GM21526 (cell line): ENCODE data around the gene PCNT.

Source experiments
- ATAC-seq: cut with Tn5 transposase; IDR thresholded peaks from one replicate; pipeline ENCODE4 v1.9.1; 2021; ENCODE audit warnings: moderate library complexity; ENCODE audit not compliant: unreplicated experiment, low FRiP score

The PCNT gene, protein sequence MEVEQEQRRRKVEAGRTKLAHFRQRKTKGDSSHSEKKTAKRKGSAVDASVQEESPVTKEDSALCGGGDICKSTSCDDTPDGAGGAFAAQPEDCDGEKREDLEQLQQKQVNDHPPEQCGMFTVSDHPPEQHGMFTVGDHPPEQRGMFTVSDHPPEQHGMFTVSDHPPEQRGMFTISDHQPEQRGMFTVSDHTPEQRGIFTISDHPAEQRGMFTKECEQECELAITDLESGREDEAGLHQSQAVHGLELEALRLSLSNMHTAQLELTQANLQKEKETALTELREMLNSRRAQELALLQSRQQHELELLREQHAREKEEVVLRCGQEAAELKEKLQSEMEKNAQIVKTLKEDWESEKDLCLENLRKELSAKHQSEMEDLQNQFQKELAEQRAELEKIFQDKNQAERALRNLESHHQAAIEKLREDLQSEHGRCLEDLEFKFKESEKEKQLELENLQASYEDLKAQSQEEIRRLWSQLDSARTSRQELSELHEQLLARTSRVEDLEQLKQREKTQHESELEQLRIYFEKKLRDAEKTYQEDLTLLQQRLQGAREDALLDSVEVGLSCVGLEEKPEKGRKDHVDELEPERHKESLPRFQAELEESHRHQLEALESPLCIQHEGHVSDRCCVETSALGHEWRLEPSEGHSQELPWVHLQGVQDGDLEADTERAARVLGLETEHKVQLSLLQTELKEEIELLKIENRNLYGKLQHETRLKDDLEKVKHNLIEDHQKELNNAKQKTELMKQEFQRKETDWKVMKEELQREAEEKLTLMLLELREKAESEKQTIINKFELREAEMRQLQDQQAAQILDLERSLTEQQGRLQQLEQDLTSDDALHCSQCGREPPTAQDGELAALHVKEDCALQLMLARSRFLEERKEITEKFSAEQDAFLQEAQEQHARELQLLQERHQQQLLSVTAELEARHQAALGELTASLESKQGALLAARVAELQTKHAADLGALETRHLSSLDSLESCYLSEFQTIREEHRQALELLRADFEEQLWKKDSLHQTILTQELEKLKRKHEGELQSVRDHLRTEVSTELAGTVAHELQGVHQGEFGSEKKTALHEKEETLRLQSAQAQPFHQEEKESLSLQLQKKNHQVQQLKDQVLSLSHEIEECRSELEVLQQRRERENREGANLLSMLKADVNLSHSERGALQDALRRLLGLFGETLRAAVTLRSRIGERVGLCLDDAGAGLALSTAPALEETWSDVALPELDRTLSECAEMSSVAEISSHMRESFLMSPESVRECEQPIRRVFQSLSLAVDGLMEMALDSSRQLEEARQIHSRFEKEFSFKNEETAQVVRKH (N-terminal part only)

DNA sequence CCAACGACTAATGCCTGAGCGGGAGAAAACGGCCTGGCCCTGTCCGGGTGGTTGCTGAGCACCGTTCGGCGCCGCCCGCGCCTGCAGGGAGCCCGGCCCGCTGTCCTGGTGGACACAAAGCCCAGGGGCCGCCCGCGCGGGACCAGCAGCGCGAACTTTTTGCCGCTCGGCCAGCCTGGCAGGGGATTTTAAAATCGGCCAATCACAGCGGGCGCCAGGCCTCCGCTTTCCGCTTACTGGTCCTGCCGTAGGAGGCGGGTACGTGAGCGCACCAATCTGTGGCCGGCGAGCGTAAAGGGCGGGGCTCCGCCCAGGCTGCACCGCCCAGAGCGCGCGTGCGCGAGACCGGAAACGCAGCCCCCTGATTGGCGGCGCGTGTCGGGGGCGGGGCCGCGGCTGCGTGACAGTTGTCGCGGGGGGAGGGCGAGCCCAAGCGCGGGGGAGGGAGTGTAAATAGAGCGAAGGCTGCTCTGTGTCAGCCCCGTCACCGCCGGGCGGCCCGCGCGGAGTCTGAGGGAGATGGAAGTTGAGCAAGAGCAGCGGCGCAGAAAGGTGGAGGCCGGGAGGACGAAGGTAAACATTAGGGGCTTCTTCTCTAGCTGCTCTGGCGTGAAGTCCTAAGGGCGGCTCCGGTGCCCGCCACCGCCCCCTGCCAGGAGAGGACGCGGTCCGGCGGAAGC lies at the start of gene PCNT, which contains the start of gene C21orf58:
PCNT (plus strand) TSS at position 447 of the 680 bp plus-strand sequence; CDS start at position 520, 73 bp downstream.
C21orf58 (minus strand) TSS at position 161 of the 680 bp plus-strand sequence. CDS start 1,132 bp downstream, outside the sequence.
- peak; percentile 72 for ATAC-seq

DNA sequence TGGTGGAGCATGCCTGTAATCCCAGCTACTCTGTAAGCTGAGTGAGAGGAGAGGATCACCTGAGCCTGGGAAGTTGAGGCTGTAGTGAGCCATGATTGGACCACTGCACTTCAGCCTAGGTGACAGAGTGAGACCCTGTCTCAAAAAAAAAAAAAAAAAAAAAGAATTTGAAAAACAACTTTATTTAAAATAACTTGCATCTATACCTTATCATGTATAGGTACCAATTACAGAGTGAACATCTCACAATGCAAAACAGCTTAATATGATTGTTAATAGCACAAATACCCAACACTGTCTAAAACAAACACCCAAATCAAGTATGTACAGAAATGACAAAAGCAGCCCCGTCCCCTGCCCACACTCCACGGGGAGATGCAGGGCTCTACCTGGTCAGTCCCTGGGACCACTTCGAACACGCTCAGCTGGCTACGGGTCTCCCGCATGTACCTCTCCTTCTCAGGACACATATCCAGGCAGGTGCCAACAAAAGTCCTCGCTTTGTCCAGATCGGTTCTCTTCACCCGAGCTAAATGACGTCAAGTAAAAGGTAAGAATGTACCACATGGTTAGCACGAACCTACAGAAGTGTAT lies 49.1 kb upstream of the PCNT start:
- no peak for ATAC-seq

DNA sequence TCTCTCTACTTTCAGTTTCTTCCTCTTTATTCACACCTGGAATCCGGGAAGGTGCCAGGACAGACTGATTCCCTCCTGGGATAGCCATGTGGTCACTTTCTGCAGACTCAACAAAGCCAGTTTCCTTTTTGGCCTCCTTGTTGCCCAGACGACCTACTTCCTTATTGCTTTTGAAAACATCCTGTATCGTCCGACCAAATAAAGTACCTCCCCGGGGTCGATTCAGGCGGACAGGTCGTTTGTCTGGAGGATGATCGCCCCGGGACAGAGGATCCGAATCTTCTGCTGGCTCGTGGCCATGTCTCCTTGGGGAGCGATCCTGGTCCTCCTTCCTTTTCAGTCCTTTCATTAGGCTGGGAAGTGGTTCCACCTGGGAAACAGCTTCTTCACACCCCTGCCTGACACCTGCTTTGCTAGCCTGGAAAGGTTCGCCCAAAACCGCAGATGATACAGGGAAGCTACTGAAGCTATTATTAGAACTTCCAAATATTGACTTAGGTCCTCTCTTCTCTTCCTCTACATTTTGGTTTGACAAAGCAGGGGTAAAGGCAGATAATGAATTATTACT lies 39.8 kb upstream of the PCNT start:
- ATAC-seq = no peak

DNA sequence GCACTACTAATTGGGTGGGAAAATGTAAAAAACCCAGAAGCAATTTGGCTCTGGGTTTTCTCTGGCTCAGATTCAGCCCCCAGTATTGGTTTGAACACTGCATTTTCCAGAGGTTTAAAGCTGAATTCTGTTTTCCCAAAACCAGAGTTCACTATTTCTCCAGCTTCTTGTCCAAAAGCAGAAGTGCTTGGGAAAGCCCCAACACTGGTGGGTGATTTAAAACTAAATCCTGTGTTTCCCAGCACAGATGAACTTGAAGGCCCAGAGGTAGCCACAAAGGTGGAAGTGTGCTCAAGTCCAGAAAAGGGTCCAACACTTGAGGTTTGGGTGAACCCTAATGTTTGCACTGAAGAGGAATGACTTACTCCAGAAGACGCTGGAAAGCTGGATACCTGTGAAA lies 39.2 kb upstream of the PCNT start:
- ATAC-seq = no peak

DNA sequence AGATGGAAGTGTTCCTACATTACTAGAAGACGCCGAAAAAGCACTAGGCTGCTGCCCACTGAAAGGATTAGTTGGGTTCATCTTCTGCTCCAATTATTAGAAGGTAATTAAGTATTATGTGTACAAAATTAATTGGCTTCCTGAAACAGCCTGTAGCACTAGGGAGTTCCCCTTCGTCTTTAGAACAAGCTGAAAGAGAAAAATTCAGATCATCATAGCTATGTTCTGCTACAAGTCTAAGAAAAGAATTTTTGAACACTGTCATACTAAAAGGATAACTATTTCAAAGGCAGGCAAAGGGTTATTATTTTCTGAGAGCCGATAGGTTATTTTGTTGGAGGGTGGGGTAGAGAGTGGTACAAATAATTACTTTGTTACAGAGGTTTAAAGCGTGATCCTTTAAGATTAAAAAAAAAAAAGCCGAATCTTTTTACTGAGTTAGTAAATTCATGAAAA lies 38.7 kb upstream of the PCNT start, which contains the start of gene MCM3AP:
MCM3AP (minus strand) TSS at position 406 of the 456 bp plus-strand sequence; CDS start at position 81, 325 bp downstream.
- ATAC-seq = no peak

DNA sequence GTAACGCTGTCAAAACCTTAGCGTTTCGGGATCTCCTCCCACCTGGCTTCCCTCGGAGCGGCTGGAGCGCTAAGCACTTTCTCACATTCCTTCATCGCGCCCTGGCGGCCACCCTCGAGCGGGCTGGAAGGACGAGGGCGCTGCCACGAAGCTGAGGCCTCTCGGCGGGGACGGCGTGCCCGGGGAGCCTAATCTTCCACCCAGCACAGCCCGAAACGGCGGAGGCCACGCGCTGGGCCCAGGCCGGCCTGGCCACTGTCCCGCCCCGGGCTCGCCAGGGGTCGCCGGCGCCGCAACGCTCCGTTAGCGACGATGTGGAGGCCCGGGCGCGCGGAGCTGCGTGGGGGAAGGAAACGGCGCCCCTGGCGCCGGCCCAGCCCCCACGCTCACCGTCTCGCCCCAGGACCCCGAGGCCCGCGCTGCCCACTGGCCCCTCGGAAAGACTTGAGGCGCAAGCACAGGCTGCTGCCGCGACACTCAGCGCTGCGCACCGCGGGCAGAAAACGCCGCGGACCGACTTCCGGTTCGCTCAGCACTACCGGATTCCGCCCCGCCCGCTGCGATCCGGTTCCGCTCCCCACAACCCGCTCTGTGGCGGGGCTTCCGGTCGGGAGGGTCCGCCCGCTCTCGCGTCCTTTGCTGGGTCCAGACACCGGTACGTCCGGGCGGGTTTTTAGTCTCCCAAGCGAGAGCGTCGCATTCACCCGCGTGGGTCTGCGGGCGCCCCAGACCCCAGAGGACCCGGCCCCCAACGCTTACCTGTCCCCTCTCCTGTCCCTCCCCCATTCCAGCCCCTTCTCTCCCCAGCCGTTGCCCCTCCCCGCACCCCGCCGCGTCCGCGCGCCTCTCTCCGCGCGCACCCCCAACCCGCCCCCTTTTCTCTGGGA lies 38.0 kb upstream of the PCNT start, which contains the start of gene YBEY:
YBEY (plus strand) TSS at position 582 of the 887 bp plus-strand sequence. CDS start 572 bp downstream, outside the sequence.
- peak; percentile 77 for ATAC-seq

DNA sequence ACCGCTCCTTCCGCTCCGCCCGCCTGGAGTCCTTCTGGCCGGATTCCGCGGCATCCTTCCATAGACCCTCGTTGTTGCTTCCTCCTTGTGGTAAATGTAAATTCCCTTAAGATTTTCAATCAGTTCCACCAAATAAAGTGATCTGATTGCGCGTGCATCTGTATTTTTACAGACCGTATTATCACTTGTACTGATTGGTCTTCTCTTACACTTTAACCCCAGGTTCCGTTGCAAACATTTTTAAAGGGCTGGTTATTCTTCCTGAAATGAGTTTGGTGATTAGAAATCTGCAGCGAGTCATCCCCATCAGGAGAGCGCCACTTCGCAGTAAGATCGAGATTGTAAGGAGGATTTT lies 37.3 kb upstream of the PCNT start:
- ATAC-seq = no peak

DNA sequence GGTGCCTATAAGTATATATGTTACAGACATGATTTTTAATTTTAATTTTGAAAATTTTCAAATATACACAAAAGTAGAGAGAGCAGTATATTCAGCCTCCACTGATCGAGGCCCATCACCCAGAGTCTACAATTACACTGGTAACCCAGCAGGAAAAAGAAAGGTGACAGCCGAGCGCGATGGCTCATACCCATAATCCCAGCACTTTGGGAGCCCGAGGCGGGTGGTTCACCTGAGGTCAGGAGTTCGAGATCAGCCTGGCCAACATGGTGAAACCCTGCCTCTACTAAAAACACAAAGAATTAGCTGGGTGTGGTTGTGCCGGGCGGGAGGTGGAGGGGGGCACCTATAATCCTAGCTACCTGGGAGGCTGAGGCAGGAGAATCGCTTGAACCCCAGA lies 36.4 kb upstream of the PCNT start:
- no peak for ATAC-seq

DNA sequence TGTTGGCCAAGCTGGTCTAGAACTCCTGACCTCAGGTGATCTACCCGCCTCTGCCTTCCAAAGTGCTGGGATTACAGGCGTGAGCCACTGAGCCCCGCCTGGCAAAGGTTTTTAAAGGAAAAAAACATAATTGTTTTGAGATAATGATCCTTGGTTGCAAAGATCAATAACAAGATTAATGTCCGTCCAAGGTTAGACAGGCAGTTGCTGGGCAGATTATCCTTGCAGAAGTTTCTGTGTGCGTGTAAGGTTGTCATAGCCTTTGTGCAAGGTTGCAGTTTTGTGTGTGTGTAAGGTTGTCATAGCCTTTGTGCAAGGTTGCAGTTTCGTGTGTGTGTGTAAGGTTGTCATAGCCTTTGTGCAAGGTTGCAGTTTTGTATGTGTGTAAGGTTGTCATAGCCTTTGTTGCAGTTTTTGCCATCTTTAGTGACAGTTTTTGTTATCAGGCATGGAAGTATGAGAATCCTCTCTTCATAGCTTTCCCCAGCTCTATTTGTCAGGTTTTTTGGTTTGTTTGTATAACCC lies 34.2 kb upstream of the PCNT start:
- no peak for ATAC-seq

DNA sequence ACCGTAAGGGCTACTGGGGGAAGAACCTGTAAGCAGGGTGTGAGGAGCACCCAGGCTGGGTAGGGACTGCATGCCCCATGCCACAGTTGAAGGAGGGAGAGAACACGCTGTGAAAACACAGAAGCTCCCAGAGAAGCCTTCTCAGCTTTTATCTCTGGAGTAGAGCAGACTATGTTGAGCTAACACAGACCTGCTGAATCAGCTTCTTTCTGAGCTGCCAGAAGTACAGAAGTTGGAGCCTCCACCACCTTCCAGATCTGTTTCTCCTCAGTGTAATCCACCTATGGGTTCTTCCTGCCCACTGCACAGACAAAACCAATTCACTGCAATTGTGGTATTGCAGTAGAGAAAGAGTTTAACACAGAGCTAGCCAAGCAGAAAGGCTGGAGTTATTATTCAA lies 32.4 kb upstream of the PCNT start:
- no peak for ATAC-seq

DNA sequence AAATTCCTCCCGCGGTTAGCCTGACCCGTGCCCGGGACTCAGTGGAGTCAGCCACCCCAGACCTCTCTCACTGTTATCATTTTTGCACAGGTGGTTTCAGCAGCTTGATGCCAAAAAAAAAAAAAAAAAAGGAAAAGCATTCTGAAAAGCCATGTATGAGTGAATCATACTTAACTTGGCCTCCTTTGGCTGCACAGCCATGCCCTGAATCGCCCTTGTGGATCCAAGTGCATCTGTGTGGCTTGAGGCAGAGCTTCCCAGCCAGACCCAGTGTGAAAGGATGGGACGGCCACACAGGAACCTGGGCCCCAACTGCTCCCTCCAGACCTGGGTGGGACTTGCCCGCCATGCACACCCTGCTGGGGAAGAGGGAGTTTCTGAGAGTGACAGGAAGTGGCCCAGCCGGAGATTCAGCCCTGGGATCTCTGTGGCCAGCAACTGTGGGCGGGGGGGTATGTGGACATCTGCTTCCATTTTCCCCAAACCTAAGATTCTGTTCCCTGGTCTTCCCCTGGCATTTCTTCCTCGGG lies 29.2 kb upstream of the PCNT start:
- ATAC-seq = no peak

DNA sequence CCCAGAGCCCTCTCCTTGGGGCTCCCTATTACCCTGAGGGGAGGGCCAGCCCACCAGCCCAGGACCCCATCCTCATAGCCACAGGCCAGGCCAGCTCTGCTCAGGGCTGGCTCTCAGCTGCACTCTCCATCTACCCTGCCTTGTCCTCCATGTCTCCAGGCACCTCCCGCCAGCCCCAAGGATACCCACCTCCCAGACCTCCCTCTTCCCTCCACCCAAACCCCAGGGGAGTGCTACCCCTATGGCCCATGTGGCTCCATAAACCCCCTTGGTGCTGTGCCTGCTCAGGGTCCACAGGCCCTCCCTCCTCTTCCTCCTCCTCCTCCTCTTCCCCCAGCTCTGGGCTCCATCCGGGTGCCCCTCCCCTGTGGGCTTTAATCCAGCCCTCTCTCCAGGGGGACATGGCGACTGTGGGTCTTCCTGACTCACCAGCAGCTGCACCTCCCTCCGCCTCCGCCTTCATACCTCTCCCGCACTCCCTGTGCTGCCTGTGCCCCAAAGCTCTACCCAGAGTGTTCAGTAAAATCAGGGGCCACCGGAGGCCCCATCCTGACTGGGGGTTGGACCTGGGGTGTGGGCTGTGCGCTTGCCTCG lies 28.7 kb upstream of the PCNT start:
- no peak for ATAC-seq

DNA sequence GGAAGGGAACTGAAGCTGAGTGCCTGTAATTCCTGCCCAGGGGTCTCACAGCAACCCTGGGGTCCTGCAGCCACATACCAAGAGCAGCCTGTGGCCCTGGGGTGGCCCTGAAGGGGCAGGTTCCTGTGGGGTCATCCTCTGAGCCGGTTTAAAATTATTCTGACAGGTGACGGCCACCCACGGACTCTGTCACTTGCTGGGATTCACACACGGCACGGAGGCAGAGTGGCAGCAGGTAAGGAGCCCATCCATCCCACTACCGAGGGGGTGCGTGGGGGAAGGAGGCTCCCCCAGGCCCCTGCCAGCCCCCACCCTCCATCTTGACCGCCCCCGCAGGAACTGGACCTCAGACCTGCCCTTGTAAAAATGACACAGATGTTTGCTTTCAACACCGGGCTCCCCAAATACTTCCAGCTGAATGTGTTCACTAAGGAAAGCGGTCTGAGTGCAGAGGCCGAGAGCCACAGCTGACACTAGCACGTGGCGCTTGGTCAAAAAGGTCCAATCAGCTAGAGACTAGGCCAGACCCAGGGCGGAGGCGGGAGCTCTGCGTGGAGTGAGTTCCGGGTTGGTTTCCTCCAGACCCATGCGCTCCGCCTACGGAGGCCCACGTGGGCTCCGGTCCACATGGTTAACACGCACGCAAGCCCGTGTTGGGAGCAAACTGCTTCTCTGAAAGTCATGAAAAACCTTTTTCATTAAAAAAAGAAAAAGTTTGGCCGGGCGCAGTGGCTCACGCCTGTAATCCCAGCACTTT lies 27.8 kb upstream of the PCNT start:
- no peak for ATAC-seq

DNA sequence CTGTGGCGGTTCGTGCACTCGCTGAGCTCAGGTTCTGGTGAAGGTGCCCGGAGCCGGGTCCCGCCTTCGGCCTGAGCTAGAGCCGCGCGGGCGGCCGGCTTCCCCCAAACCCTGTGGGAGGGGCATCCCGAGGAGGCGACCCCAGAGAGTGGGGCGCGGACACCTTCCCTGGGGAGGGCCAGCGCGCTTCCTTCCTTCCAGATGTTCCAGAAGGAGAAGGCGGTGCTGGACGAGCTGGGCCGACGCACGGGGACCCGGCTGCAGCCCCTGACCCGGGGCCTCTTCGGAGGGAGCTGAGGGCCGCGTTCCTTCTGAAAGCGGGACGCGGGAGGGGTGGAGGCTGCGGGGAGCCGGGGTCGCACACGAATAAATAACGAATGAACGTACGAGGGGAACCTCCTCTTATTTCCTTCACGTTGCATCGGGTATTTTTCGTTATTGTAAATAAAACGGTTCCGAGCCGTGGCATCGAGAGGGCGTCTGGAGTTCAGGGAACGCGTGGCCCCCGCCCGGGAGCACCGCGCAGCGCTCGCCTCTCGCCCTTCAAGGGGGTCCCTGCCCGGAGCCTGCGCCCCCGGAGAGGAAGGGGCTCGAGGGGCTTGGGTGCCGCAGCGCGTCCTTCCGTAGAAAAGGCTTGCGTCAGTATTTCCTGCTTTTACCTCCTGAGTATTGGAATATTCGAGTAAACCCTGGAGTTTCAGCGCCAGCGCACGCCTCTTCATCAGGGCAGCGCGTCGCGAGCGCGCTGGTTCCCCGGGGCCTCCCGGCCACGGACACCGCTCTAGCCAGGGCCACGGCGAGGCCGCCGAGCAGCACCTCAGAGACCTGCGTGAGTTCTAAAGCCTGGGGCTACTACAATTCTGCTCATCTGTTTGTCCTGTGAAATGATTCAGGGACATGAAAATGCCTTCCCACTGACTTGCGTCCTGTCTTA lies 26.4 kb upstream of the PCNT start:
- no peak for ATAC-seq

DNA sequence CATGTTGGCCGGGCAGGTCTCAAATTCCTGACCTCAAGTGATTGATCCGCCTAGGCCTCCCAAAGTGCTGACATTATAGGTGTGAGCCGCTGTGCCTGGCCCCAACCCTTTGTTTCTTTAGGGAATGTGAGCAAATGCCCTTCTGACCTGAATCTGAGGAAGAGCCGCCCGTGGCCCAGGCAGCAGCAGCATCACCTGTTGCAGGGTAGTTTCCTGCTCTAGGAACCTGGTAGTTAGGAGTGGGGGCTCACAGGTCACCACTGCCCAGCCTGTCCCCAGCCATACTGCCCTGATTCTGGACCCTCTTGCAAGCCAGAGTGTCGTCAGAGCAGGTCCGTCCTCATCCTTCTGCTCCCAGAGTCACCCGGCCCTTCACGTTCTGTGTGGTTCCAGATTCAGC lies 24.8 kb upstream of the PCNT start:
- no peak for ATAC-seq
